Stimulated activated CD8-positive, alpha-beta memory T cell treated with anti-CD3 and anti-CD28 coated beads, Interleukin-4, amount 100 ng/mL, for 24 hours (primary cell): ENCODE measurements around the gene CASD1.

Experiments used
- DNase-seq: peaks from one replicate; pipeline ENCODE4 v3.0.0-alpha.2; 2020; ENCODE audit warnings: low read depth

Gene CASD1

DNA sequence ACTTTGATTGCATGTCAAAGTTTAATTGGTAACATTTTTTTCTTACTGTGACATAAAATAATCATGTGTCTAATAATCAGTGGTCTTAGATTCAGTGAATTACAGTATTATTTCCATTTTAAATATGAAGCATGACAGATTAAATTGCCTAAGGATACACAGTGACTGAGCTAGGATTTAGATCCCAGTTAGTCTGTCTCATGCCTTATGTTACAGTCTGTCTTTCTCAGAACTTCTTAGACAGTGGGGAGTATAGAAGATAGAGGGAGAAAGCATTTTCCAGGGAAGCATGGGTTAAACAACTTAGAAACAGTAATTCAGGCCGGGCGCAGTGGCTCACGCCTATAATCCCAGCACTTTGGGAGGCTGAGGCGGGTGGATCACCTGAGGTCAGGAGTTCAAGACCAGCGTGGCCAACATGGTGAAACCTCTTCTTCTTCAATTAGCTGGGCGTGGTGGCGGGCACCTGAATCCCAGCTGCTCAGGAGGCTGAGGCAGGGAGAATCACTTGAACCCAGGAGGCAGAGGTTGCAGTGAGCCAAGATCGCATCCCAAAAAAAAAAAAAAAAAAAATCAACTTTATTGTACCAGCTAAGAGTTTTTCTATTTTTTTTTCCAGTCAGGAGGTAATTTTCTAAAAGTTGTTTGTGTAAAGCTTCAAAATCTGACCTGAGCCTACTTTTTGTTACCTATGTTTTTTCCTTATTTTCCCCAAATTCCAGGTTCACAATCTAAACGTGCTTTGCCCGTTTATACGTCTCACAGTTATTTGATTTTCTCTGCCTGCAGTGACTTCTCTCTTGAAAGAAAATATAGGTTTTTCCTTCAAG, 3.3 kb downstream of the CASD1 start:
- DNase-seq: no peak

DNA sequence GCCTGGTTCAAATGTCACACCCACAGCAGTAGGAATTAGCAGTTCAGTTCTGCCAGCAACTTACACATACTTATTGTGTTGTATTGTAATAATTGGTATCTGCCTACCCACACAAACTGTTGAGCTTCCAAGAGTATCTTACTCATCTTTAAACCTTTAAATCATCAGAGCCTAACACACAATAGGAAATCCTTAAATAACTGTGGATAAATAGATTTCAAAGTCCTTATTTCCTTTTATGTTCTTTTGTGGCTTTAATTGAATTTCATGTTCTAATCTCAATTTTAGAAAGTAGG, 3.9 kb downstream of the CASD1 start:
- no peak for DNase-seq

DNA sequence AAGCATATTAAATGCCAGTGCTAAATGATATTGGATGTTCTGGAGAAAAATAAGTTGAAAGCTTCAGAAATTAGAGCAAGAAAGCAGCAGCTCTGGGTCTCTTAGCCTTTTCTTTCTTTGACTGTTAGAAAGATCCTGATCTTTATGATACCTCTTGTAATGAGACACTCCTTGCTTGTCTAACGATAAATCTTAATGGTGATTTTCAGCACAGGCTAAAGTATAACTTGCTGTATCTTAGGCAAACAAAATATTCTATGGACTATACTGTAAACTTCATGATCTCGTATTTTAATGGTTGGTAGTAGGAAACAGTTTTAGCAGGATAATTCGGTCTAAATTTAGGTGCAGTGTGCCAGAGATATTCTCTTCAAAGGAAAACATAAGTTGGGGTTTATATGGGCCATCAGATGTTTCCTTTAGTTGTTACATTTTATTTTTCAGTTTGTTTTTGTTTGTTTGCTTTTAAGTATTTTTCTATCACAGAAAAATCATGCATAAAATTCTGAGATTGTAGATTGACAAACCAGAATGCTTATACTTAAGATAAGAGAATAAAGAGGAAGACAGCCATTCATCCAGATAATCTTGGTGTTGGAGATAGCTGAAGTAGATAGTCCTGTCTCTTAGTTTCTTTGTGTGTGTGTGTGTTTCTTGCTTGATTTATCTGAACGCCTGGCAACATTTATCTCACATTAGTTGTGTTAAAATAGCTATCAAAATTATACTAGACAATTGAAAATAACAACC, 4.7 kb downstream of the CASD1 start:
- DNase-seq: no peak

DNA sequence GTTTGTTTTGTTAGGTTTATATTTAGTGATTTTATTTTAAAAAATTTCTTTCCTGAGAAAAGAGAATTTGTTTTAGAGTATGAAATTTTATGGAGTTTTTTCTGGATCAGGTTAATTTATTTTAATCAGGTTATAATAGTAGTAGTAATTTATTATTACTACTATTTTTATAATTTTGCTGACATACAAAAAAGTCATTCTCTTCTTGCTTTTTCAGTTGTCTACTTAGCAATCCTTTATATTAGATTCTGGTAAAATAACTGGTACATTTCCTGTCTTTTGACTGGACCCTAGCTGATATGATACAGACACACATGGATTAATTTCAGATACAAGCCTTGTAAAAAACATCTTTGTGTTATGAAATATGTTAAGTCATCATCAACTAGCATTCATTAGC, 5.3 kb downstream of the CASD1 start:
- no peak for DNase-seq

DNA sequence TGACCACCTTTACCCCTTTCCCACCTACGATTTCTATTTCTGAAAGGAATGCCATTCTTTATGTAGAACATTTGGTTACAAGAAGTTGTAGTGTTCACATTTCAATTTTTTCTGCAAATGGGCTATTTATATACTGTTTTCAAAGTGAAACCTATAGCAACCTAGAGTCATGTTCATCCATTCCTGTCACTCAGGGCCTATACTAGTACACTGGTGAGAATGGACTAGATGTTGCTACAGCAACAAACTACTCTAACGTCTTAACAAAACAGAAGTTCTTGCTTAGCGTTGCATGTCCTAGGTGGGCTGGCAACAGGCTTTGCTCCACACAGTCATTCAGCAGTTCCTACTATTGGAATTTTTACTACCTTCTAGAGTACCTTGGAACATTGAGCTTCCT, 16.3 kb downstream of the CASD1 start:
- no peak for DNase-seq

DNA sequence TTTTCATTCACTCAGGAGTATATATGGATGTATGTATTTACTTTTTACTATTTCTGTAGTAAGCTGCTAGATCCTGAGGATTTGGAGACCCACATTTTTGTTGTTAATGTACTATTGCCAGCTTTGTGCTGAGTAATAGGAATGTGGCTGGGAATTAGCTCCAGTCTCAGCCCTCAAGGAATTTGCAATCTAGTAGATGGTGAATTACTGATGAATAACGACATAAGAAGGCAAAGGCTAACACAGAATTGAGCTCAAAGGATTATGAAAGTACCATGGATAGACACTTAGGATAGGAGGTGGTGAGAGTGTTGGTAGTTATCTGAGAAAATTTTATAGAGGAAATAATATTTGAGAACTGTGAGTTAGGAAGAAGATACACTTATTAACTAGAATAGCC, 19.9 kb downstream of the CASD1 start:
- DNase-seq: no peak

DNA sequence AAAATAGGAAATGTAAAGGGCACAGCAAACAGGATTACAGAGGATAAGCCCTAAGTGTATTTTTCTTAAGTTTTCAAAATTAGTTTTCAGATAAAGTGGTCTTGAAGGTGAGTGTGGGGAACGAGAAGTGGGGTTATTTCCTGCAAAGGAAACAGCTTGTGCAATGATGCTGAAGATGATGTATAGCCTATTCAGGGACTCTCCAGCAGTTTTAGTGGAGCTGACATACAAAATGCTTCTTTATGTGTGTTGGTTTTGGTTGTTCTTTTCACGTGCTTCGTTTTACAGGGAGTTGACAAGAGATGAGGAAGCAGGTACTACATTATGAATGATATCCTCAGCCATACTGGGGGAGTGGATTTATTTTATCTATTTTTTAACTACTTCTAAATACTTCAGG, 20.5 kb downstream of the CASD1 start:
- no peak for DNase-seq

DNA sequence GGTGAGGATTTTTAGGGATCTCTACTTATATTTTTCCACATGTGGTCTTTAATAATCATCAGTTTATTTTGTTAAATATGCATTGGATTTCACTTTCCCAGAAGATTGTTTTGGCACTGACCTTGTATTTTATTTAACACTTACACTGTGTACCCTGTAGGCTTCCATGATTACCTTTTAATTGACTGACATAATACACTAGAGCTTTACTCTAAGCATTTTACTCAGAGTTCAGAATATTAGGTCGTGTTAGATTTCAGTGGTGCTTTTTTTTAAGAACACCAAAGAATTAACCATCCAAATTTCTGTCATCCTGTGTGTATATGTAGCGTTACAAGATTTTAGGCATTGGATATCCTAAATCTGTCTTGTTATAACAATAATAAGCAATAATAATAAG, 23.1 kb downstream of the CASD1 start:
- DNase-seq: no peak

DNA sequence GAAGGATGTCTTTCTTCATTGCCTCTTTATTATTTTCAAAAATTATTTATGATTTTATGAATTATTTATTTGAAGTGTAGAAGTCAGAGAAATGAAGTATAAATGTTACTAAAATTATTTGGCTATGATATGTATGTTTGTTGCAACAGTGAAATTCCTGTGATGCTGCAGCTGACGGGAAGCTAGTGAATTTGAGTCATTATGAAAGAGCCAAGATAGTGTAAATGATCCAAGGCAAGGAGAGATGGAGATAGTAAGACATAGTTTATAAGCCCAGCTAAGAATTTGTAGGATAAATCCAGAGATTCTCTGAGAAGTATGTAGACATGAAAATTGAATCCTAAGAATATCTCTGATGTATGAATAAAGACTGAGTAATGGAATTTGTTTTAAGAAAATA, 30.8 kb downstream of the CASD1 start:
- no peak for DNase-seq

DNA sequence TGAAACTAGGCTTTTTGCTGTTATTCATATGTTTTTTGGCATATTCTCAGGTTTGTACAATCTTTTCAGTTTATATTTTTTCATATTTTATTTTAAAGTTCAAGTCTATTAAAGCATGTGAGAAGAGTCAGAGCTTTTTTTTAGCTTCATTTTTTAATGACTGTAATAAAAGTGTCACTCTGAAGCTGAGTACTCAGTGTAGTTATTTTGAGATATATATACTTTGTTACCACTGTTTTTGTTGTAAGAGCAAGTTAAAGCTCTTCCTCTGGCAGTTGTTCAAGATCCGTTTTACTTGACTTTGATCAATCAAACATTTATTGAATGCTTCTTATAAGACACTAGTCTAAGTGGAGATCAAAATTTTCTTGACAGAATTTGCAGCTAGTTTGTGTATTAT, 37.5 kb downstream of the CASD1 start:
- no peak for DNase-seq

DNA sequence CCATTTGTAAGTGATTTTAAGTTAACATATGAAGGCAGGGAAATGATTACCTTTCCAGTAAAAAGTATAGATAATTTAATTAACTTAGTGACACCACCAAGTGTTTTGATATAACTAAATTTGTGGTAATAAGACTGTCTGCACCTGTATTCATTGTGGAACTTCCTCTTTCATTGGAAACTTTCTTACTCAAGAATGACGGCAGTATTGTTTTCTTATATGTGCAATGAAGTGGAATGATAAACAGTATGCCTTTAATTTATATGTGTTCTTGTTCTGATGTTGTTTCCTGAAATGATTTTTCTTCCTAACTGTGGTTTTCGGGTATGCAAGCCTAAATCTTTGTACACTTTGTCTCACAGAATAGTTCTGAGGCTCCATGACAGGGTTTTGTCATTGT, 46.4 kb downstream of the CASD1 start:
- no peak for DNase-seq

DNA sequence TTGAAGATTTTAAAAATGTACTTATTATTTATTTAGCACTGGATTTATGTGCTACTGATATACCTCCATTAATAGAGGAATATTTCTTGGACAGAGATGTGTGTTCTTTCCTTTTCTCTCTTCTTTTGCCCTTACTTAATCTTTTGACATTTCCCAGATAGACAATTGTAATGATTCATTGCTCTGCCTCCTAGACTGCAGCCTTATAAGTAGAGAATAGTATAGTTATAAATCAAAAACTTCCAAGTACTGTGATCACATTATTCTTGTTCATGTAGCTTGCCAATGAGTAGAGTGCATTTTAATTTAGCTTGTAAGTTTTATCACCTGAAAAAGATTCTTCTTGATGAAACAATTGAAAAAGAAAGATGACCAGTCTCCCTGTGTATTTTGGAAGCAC, 47.6 kb downstream of the CASD1 start:
- no peak for DNase-seq

DNA sequence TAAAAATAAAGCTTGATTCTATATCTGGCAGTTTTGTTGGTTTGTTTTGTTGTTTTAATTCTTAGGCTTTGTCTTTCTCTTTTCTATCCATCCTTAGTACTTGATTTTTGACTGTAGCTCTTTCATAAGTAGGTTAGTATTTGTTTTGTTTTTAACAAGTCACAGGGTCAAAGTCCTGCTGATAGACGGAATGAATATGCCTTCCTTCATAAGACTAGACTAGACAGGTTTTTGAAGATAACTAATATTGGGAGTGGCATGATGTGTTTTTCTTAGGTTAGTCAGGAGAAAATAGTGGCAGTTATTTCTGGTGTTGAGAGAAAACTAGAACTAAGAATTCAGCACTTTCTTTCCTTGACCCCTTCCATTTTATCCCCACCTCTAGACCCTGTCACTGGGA, 50.4 kb downstream of the CASD1 start:
- DNase-seq: no peak

DNA sequence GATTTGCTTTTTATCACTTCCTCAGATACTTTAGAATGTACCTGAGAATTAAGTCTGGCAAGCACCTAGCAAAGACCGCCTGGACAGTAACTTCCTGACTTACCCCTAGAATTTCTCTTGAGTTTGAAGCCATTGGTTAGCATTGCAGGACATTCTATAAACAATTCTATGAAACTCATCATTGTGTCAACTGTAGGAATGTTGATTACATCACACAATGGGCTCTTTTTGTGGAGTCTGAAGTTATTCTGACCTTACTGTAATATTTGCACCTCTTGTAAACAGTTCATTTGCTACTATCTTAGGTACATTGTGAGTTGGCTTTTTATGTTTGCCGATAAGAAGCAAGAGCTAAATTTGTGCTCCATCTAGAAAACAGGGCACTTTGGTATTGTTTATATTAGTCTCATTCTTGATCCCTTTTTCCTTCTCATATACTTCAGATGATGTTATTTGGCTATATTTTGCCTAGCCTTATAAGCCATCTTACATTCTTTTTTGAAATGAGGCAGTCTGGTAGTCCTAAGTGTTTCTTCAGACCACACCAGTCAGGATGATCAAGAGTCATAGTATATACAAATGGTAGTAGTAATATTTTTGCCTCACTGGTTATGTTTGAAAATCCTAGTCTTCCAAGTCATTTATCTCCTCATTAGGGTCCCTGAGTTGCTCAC, 52.4 kb downstream of the CASD1 start:
- DNase-seq: no peak

DNA sequence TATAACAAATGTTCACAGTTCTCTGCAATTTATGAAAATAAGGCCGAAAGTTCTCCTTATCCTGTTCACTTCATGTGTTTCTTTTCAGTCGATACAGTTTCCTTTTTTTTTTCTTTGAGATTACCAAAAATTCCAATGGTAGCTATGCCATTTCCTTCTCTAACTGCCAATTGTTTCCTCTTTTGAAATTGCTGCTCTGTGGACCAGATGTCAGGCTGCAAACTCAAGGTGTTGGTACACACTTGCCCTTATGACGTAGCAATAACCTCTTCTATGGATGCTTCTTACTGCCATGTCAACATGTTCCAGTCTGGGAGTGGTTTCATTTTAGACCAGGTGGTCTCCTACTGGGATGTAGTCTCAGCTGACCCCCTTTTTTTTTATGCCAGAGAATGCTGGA, 52.9 kb downstream of the CASD1 start:
- DNase-seq: no peak

DNA sequence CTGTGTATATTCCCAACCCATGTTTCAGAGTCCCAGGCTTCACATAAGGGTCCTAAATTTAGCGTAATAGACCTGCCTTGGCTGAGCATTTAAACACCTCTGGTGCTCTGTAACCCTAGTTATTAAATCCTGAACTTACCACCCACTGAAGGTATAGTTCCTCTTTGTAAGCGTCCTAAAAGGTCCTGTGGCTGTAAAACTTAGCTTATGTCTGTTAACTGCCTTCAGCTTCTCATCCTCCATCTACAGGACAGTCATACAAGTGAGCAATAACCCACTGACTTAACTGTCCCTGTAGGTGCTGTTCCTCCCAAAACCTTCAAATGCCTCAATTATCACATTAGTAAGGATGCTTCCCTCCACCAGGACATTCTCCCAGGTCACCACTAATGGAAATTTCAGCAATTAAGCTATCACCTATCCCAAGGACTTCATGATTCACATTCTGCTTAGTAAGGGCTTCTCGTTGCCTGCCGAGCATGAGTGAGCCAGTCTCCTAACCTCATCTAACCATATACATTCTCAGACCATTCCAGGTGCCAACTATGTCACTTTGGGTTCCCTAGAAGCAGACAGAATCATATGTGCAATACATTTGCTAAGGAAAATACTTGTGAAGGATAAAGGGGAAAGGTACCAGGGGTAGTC, 55.8 kb downstream of the CASD1 start:
- no peak for DNase-seq

DNA sequence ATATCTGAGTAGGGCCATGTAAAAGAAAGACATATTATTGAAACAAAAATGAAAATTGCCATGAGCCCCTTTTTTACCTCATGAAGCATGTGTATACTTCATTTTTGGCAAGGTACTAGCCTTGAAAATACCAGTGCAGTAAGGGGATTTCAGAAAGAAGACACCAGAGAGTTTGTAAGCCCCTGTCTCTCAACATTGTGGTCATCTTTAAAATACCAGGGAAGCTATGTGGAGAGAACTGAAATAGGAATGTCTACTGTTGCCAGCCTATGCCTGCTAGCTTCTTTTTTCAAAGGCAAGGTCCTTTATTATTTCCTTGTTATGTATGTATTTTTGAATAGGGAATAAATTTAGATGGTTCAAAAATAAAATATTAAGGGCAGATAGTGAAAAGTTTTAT, 57.8 kb downstream of the CASD1 start:
- no peak for DNase-seq

DNA sequence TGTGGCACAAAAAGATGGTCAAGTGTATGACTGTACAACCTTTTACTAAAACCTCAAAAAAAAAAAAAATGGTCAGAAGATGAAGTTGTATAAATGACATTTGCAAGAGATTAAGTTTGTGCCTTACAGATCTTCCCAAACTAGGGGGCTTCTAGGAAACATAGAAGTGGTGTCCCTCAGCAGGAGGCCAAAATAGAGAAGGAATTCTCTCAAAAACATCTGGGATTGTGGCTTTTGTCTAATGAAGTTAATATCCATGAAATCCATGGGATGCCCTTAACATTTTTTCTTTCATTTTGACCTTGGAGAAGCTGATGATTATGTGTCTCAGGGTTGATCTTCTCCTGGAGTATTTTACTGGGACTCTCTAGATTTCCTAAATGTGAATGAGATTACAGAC, 62.2 kb downstream of the CASD1 start:
- DNase-seq: no peak

DNA sequence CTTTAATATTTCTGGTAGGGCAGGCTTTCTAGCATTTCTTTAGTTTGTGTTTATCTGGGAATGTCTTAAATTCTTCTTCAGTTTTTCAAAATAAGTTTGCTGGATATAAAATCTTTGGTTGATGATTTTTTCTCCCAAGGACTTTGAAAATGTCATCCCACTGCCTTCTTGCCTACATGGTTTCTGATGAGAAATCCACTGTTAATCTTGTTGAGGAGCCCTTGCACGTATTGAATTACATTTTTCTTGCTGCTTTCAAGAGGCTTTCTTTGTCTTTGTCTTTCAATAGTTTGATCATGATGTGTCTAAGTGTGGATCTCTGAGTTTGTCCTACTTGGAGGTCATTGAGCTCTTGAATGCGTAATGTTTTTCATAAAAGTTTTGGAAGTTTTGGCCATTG, 66.0 kb downstream of the CASD1 start:
- DNase-seq: no peak

DNA sequence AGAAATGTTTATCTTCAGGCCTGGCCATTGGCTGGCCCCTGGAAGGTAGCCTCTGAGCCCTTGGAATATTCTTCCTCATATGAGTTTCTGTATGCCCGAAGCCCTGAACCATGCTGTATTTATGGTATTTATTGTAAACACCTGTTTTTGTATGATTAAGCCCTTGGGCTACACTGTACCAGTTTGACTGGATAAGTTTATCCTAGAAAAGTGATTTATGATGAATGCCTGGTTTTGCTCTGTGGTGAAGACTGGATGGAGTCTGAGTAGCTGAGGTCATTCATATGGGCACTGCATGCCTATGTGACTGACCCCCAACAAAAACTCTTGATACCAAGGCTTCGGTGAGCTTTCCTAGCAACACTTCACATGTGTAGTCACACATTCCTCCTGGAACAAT, 66.7 kb downstream of the CASD1 start:
- no peak for DNase-seq

DNA sequence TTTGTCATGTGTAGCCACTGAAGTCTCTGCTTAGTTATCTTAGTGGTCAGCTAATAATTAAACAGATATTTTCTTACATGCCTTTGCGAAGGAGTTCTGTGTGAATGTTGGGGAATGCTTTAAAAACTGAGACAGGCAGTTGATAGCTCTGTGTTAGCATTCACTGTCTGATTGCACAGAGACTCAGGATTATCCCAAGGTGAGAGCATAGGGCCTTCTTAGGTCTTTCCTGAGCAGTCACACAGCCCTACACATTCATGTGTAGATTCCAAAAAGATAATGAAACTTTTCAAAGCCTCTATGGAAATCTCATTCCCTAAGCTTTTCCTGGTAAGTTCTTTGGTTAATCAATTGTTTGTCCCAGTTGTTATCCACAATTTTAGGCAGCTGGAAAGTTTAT, 67.7 kb downstream of the CASD1 start:
- DNase-seq: no peak

DNA sequence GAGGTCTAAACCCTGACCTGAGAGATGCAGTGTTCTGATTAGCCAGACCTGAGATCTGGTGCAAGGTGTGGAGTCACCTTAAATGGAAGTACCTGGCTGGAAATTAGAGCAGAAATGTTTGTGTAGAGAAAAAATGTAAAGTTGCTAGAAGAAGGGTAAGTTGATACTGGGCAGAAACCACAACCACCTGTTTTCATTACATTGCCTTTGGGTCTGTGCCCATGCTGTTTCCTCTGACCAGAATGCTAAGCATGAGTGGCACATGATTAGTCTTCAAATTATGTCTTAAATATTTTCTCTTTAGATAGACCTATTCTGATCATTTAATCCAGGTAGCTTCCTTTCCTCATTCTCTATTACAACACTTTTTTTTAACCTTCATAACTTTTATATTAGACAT, 69.0 kb downstream of the CASD1 start:
- DNase-seq: no peak

DNA sequence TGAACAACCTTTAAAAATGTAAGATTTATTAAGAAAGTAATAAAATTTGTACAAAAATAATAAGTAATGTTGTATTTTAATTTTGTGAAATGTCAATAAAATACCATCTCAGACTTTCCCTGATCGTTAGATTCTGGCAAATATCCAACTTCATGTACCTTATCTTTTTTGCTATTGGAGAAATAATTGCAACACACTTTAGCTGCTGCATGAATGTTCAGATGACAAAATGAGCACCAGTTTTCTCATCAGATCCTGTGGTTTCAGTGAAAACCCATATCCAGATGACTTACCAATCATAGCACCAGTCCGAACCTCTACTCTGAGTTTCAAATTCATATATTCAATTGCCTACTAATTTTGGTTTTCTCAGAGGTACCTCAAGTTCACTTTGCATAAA, 69.9 kb downstream of the CASD1 start:
- no peak for DNase-seq
